Suppressor macrophage (primary cell): ENCODE data around the gene HIPK2.
A peak's percentile ranks its signal among the peaks of the same experiment; 100 is the strongest.

Experiments used
- DNase-seq, 4 experiments: peaks; one replicate each; pipeline ENCODE4 v3.0.0-alpha.2; 2020 to 2022

HIPK2 gene

GRCh38 chr7:139750459-139751095 lies 27.2 kb downstream of the HIPK2 start:
- DNase-seq, result no peak

GRCh38 chr7:139749545-139749944 lies 28.3 kb downstream of the HIPK2 start:
- no peak for DNase-seq

GRCh38 chr7:139748941-139749340 lies 28.9 kb downstream of the HIPK2 start:
- peak; percentile 26 to 73 (median 53) for DNase-seq

- DNase-seq, result peak; percentile 30 to 59 (median 43)
Observed at GRCh38 chr7:139748373-139748765, 29.4 kb downstream of the HIPK2 start.

GRCh38 chr7:139747662-139748372 lies 30.0 kb downstream of the HIPK2 start:
- DNase-seq, result no peak

- no peak for DNase-seq
Observed at GRCh38 chr7:139746652-139747051, 31.1 kb downstream of the HIPK2 start.

- DNase-seq, result peak in 1 of 4 experiments; percentile 19
Observed at GRCh38 chr7:139745678-139746143, 32.1 kb downstream of the HIPK2 start.

GRCh38 chr7:139744768-139745677 lies 32.8 kb downstream of the HIPK2 start:
- peak; percentile 20 to 56 (median 44) for DNase-seq

- no peak for DNase-seq
Observed at GRCh38 chr7:139743967-139744767, 33.6 kb downstream of the HIPK2 start.

- no peak for DNase-seq
Observed at GRCh38 chr7:139743267-139743966, 34.4 kb downstream of the HIPK2 start.

- DNase-seq, result no peak
Observed at GRCh38 chr7:139741789-139742344, 35.9 kb downstream of the HIPK2 start.

- DNase-seq, result no peak
Observed at GRCh38 chr7:139741239-139741638, 36.6 kb downstream of the HIPK2 start.

GRCh38 chr7:139739863-139740597 lies 37.8 kb downstream of the HIPK2 start:
- no peak for DNase-seq

- no peak for DNase-seq
Observed at GRCh38 chr7:139738772-139739171, 39.0 kb downstream of the HIPK2 start.

- DNase-seq, result no peak
Observed at GRCh38 chr7:139738101-139738489, 39.7 kb downstream of the HIPK2 start.

GRCh38 chr7:139737221-139738100 lies 40.3 kb downstream of the HIPK2 start:
- DNase-seq, result no peak

GRCh38 chr7:139735912-139736595 lies 41.7 kb downstream of the HIPK2 start:
- no peak for DNase-seq

- no peak for DNase-seq
Observed at GRCh38 chr7:139735466-139735865, 42.3 kb downstream of the HIPK2 start.

- DNase-seq, result peak in 1 of 4 experiments; percentile 32
Observed at GRCh38 chr7:139734395-139734794, 43.4 kb downstream of the HIPK2 start.
